ENCODE data around the gene CDK13. TPM values are rescaled to one million over a fixed set of nuclear protein-coding genes. Genes with fewer than 3 reads are reported as not detected.

CDK13 gene
- total RNA-seq, 1 donor from 2014 or later: 45.3 TPM

DNA sequence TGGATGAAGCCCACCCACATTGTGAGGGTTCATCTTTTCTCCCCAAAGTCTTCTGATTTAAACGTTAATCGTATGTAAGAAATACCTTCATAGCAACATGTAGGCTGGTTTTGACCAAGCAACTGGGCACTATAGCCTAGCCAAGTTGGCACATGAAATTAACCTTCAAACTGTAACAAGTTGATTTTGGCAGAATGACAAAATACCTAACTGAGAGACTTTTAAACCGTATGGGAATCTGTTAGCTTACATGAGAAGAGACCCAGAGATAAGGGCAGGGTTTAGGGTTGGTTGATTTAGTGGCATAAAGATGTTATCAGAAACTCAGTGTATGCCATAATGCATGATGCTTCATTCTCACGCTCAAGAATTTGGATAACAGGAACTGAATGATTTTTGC, 69.5 kb downstream of the CDK13 start:
- no peaks in the 10 kb centered on the region for H3K27me3 Mint-ChIP-seq (ENCODE audit: low read depth, unreplicated experiment)
- TF ChIP-seq CTCF (IDR thresholded peaks at IDR 0.05; ENCODE audit: insufficient read depth, low read depth, low read length) (no peak), EZH2 (IDR thresholded peaks at IDR 0.05; ENCODE audit: insufficient read depth, low read length) (no peak)
- FAIRE-seq (no peak), DNase-seq (ENCODE audit: low read depth) (no peak)
- no peaks in the 10 kb centered on the region for H3K9me3 ChIP-seq (ENCODE audit: insufficient read depth, low read depth, low read length)
- H3K4me1 Mint-ChIP-seq (ENCODE audit: low read depth, unreplicated experiment): peaks cover 11% of the 10 kb centered on the region
- no peak overlapping the region for H3K4me2 ChIP-seq (ENCODE audit: low read length)
- no peak overlapping the region for H3K27ac ChIP-seq (ENCODE audit: low read depth, low read length)
- no peak overlapping the region for H3K9ac ChIP-seq (ENCODE audit: low read length)
- no peak overlapping the region for H3K4me3 Mint-ChIP-seq (ENCODE audit: unreplicated experiment)
- no peak overlapping the region for H2AFZ ChIP-seq (ENCODE audit: low read depth, low read length)
- H3K36me3 ChIP-seq (ENCODE audit: insufficient read depth, low read length): peaks cover 8% of the 10 kb centered on the region
- no peak overlapping the region for H3K4me3 ChIP-seq (ENCODE audit: insufficient read depth, low read depth, low read length)
- no peak overlapping the region for H3K27ac Mint-ChIP-seq (ENCODE audit: unreplicated experiment)
- no peaks in the 10 kb centered on the region for H3K9me3 Mint-ChIP-seq (ENCODE audit: unreplicated experiment)
- peaks cover 10% of the 10 kb centered on the region for H3K36me3 Mint-ChIP-seq (ENCODE audit: low read depth, unreplicated experiment)
- peaks cover 4% of the 10 kb centered on the region for H3K4me1 ChIP-seq (ENCODE audit: insufficient read depth, low read length)
- peaks cover 6% of the 10 kb centered on the region for H3K79me2 ChIP-seq (ENCODE audit: insufficient read depth, low read length)
- H3K27me3 ChIP-seq (ENCODE audit: insufficient read depth, low read length): no peaks in the 10 kb centered on the region
- H4K20me1 ChIP-seq (ENCODE audit: insufficient read depth, low read length): peaks cover 32% of the 10 kb centered on the region

GRCh38 chr7:40024048-40024447, 74.0 kb downstream of the CDK13 start:
- Histone ChIP-seq H3K4me2 (ENCODE audit: low read length) (no peak overlapping the region), H2AFZ (ENCODE audit: low read depth, low read length) (no peak overlapping the region), H3K27me3 (ENCODE audit: insufficient read depth, low read length) (no peaks in the 10 kb centered on the region), H3K9me3 (ENCODE audit: insufficient read depth, low read depth, low read length) (no peaks in the 10 kb centered on the region), H3K36me3 (ENCODE audit: insufficient read depth, low read length) (peaks cover 5% of the 10 kb centered on the region), H3K4me3 (ENCODE audit: insufficient read depth, low read depth, low read length) (no peak overlapping the region), H3K79me2 (ENCODE audit: insufficient read depth, low read length) (no peaks in the 10 kb centered on the region), H3K4me1 (ENCODE audit: insufficient read depth, low read length) (no peaks in the 10 kb centered on the region), H3K27ac (ENCODE audit: low read depth, low read length) (no peak overlapping the region), H4K20me1 (ENCODE audit: insufficient read depth, low read length) (peaks cover 23% of the 10 kb centered on the region), H3K9ac (ENCODE audit: low read length) (no peak overlapping the region)
- TF ChIP-seq CTCF (IDR thresholded peaks at IDR 0.05; ENCODE audit: insufficient read depth, low read depth, low read length) (no peak), EZH2 (IDR thresholded peaks at IDR 0.05; ENCODE audit: insufficient read depth, low read length) (no peak)
- DNase-seq (ENCODE audit: low read depth) (no peak), FAIRE-seq (no peak)
- H3K9me3 Mint-ChIP-seq (ENCODE audit: unreplicated experiment): no peaks in the 10 kb centered on the region
- H3K36me3 Mint-ChIP-seq (ENCODE audit: low read depth, unreplicated experiment): peaks cover 6% of the 10 kb centered on the region
- no peak overlapping the region for H3K4me3 Mint-ChIP-seq (ENCODE audit: unreplicated experiment)
- H3K27me3 Mint-ChIP-seq (ENCODE audit: low read depth, unreplicated experiment): no peaks in the 10 kb centered on the region
- H3K4me1 Mint-ChIP-seq (ENCODE audit: low read depth, unreplicated experiment): no peaks in the 10 kb centered on the region
- no peak overlapping the region for H3K27ac Mint-ChIP-seq (ENCODE audit: unreplicated experiment)

- no peaks in the 10 kb centered on the region for H3K4me1 ChIP-seq (ENCODE audit: insufficient read depth, low read length)
- H3K79me2 ChIP-seq (ENCODE audit: insufficient read depth, low read length): no peaks in the 10 kb centered on the region
- peaks cover 27% of the 10 kb centered on the region for H4K20me1 ChIP-seq (ENCODE audit: insufficient read depth, low read length)
- H3K9ac ChIP-seq (ENCODE audit: low read length): no peak overlapping the region
- Mint-ChIP-seq H3K27ac (ENCODE audit: unreplicated experiment) (no peak overlapping the region), H3K36me3 (ENCODE audit: low read depth, unreplicated experiment) (peaks cover 6% of the 10 kb centered on the region), H3K4me3 (ENCODE audit: unreplicated experiment) (no peak overlapping the region), H3K9me3 (ENCODE audit: unreplicated experiment) (no peaks in the 10 kb centered on the region), H3K4me1 (ENCODE audit: low read depth, unreplicated experiment) (no peaks in the 10 kb centered on the region), H3K27me3 (ENCODE audit: low read depth, unreplicated experiment) (no peaks in the 10 kb centered on the region)
- no peak for DNase-seq (ENCODE audit: low read depth)
- peaks cover 2% of the 10 kb centered on the region for H3K36me3 ChIP-seq (ENCODE audit: insufficient read depth, low read length)
- no peak overlapping the region for H2AFZ ChIP-seq (ENCODE audit: low read depth, low read length)
- no peak overlapping the region for H3K27ac ChIP-seq (ENCODE audit: low read depth, low read length)
- H3K27me3 ChIP-seq (ENCODE audit: insufficient read depth, low read length): no peaks in the 10 kb centered on the region
- no peaks in the 10 kb centered on the region for H3K9me3 ChIP-seq (ENCODE audit: insufficient read depth, low read depth, low read length)
- H3K4me3 ChIP-seq (ENCODE audit: insufficient read depth, low read depth, low read length): no peak overlapping the region
- H3K4me2 ChIP-seq (ENCODE audit: low read length): no peak overlapping the region
- TF ChIP-seq EZH2 (IDR thresholded peaks at IDR 0.05; ENCODE audit: insufficient read depth, low read length) (no peak), CTCF (IDR thresholded peaks at IDR 0.05; ENCODE audit: insufficient read depth, low read depth, low read length) (no peak)
- FAIRE-seq: no peak
Observed at GRCh38 chr7:40024841-40025240, 74.8 kb downstream of the CDK13 start.

Measured in astrocyte (in vitro differentiated cells and primary cell).